Stimulated activated CD8-positive, alpha-beta memory T cell treated with anti-CD3 and anti-CD28 coated beads, Interleukin-15, amount 100 ng/mL, for 1 hour (primary cell): ENCODE data around the gene PDXP.

Source experiments
- DNase-seq: peaks from one replicate; pipeline ENCODE4 v3.0.0-alpha.2; 2020; ENCODE audit warnings: low read depth

The PDXP gene

DNA sequence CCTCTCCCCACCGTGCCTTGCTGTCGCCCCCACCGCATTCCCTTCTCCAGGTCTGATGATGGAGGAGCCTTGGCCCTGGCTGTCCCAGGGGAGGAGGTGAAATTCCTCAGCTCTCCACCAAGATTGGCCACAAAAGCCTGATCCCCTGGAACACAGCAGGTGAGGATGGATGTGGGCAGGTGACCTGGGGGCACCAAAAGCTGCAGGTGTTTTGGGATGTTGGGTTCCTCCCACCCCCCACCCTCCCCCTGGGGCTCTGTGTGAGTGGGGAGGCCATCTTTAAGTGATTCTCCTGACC lies 39.0 kb downstream of the PDXP start:
- no peak for DNase-seq

DNA sequence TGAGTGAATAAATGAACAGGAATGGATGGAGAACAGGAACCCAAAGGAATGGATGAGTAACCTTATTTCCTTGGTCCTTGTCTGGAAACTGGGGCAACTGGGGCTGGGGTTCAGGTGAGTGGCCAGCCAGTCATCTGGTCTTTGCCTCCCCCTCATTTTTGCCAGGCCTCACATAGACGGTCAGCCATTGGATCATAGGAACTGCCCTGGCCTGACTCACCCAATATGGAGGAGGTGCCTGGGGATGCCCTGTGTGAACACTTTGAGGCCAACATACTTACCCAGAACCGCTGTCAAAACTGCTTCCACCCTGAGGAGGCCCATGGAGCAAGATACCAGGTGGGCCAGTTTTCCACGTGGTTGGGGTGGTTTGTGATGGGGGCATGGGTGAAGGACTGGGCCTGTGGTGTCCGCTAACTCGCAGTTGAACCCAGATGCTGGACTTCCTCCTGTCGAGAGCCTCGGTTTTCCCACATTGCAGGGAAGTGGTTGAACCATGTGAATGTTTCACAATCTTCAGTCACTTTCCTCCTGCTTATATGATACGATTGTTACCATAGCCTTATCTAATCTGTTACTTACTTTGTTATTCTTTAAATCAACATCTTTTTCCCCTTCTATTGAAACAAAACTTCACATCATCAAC lies 42.7 kb downstream of the PDXP start:
- DNase-seq: no peak

DNA sequence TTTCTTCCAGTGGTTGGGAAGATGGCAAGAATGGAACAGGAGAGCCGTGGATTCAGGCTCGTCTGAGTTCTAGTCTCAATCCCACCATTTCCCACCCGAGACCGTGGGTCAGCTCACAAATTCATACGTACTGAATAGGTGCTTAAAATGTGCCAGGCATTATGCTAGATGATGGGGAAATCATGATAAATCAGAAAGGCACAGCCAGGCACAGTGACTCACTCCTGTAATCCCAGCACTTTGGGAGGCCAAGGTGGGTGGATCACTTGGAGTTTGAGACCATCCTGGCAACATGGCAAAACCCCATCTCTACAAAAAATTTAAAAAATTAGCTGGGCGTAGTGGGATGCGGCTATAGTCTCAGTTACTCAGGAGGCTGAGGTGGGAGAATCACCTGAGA lies 45.4 kb downstream of the PDXP start:
- DNase-seq: no peak

DNA sequence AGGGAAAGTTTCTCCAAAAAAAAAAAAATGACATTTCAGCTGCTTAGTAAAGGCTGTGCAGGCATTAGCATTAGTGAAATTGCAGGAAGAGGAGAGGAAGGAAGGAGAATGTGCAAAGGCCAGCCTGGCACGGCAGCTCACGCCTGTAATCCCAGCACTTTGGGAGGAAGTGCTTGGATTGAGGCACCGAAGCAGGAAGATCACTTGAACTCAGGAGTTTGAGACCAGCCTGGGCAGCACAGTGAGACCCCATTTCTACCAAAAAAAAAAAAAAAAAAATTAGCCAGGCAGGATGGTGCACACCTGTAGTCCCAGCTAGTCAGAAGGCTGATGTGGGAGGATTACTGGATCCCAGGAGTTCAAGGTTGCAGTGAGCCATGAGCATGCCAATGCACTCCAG lies 46.1 kb downstream of the PDXP start:
- DNase-seq: no peak

DNA sequence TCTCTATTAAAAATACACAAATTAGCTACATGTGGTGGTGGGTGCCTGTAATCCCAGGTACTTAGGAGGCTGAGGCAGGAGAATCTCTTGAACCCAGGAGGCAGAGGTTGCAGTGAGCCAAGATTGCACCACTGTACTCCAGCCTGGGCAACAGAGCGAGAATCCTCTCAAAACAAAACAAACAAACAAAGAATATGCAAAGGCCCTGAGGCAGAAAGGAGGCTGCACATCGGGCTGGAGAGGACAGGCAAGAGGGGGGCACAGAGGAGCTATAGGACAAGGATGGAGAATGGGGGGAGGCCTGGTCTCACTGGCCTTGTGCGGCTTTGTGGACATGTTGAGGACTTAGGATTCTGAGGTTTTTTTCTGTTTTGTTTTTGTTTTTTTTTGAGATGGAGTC lies 46.7 kb downstream of the PDXP start:
- no peak for DNase-seq

DNA sequence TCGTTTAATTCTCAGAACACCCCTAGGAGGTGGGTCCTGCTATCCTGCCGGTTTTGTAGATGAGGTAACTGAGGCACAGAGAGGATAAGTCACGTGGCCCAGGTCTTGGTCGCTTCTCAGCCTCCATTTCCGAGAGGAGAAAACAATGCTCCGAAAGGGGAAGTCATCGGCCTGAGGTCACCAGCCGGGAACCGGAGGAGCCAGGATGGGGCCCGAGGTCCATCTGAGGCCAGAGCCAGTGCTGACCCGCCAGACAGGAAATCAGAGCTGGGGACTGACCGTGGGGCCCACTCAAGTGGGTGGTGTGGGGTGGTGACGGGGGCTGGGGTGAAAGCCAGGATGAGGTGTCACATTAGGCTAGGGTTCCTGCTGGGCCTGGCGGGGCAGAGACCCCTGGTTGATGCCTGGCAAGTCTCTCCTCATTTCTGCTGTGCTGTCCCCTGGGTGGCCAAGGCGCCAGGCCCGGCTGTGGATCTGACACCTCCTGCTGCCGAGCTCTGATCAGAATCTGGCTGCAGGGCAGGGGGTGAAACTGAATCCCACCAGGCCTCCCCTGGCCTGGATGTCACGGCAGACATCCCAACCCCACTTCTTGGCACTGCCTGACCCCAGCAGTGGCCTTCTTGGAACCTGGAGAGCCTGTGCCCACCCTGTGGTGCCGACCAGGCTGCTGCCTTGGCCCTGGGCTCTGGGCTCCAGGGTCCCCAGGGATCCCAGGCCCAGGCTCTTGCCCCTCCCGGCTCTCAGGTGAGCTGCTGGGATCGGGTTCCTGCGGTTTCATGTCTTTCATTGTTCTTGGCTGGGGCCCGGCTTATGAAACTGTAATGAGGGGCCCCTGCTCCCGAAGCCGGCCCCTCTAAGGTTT lies 50.3 kb downstream of the PDXP start:
- no peak for DNase-seq

DNA sequence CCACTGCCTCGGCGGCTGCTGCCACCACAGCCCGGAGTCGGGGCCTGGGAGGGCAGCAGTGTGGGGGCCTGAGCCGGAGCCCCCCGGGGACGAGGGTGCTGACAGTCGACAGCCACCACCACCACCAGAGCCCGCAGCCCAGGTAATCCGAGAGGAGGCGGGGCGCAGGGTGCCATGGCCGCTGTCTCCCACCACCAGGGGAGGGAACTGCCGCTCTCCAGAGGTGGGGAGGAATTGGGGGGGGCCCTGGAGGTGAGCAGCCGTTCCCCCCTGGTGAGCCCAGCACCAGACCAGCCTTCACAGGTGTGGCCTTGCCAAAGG lies 50.9 kb downstream of the PDXP start:
- no peak for DNase-seq

DNA sequence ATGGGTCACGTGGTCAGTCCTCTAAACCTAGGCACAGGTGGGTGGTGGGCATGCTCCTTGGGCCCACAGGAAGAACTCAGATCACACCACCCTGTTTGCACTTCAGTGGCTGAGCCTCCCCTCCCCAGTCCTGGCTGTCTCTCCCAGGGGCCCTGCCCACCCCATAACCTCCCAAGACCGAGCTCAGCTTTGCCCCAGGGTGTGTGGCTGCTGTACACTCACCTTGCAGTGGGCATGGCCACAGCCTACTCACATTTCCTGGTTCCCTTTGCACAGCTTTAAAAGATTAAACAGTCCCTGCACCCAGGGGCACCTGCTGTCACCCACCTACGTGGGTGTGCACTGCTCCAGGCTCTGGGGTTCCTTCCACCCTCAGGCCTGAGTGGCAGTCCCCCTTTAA lies 52.2 kb downstream of the PDXP start:
- DNase-seq: no peak

DNA sequence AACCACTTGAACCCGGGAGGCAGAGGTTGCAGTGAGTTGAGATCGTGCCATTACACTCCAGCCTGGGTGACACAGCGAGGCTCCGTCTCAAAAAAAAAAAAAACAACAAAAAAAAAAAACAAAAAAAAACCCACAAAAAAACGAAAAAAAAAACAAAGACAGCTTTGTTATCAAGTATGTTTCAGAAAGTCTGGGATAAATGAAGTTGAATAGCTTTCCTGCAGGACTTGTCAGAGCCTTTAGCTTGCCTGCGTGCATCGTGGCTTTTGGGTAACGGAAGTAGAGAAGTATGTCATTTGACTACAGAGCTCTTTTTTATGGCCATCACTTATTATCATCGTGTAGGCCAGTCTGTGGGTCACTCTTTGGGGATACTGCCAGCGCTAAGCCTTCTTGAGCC lies 53.0 kb downstream of the PDXP start:
- DNase-seq: no peak

DNA sequence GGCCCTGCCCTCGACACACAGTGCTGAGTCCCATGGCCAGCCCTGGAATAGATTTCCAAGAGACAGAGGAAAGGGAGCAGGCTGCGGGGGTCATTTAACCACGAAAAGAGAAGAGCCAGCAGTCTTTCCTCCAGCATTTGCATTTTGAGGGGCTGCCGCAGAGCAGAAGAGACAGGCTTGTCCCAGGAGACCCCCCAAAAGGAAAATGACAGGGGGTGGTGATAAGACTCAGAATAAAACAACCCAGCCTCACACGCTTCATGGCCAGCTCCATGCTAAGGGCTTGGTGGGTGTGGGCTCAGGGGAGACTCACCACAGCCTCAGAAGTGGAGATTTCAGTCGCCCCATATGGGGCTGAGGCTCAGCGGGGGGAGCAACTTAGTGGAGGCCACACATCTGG lies 55.2 kb downstream of the PDXP start:
- DNase-seq: no peak

DNA sequence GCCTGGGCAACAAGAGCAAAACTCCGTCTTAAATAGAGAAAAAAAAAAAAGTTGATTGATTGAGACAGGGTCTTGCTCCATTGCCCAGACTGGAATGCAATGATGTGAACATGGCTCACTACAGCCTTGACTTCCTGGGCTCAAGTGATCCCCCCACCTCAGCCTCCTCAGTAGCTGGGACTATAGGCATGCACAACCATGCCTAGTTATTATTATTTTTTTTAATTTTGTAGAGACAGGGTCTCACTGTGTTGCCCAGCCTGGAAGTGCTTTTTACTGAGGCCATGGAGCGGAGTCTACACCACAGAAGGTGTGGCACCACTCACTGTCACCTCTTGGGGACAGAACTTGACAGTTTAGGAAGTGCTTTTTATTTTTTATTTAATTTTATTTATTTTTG lies 56.1 kb downstream of the PDXP start:
- no peak for DNase-seq

DNA sequence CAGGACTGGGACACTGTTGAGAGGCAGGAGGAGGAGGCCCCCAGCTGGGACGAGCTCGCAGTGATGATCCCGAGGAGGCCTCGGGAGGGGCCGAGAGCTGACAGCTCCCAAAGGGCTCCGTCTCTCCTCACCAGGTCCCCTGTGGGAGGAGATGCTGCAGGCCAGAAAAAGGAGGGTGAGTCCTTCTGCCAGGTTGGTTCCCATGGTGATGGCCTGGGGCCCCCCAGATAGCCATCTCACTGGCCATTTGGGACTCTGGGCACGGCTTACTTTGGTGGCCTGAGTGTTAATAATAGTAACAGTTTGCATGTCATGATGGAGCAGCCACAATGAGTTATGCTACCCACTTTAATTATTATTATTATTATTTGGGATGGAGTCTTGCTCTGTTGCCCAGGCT lies 57.2 kb downstream of the PDXP start:
- no peak for DNase-seq
